Astrocyte of the spinal cord (primary cell): ENCODE data around the gene MYO1F.

Experiments
- DNase-seq: peaks from one replicate; pipeline ENCODE4 v3.0.0; 2011; ENCODE audit warnings: low read depth, low spot score
- H3K4me3 ChIP-seq: 2 replicates; pipeline ENCODE4 v1.5.1; 2011; ENCODE audit warnings: low read depth, mild to moderate bottlenecking, low read length, moderate library complexity
- CTCF ChIP-seq: IDR thresholded peaks from 2 replicates; pipeline ENCODE4 v1.5.1; 2012; ENCODE audit warnings: low read depth, mild to moderate bottlenecking, low read length, inconsistent platforms
- in situ Hi-C: cut with HindIII; loops from 2 replicates; pipeline ENCODE4 v1.10.0; 2017; ENCODE audit warnings: low sequenced_read_pairs

The MYO1F gene

GRCh38 chr19:8501981-8502380 lies 75.3 kb downstream of the MYO1F start:
- TF ChIP-seq CTCF, result no peak
- H3K4me3 ChIP-seq, result no peak overlapping the region
- in situ Hi-C loops, result no loop called here
- no peak for DNase-seq

- H3K4me3 ChIP-seq, result no peak overlapping the region
Measured at GRCh38 chr19:8501516-8501915, 75.7 kb downstream of the MYO1F start.

GRCh38 chr19:8500158-8500557 lies 77.1 kb downstream of the MYO1F start:
- TF ChIP-seq CTCF, result no peak
- in situ Hi-C loops, result no loop called here
- DNase-seq, result no peak
- H3K4me3 ChIP-seq, result no peak overlapping the region

More at GRCh38 chr19:8501516-8501915, 75.7 kb downstream of the MYO1F start:
- TF ChIP-seq CTCF, result no peak
- in situ Hi-C loops, result no loop called here
- DNase-seq, result no peak

GRCh38 chr19:8499048-8499833 lies 78.0 kb downstream of the MYO1F start:
- DNase-seq, result no peak
- in situ Hi-C loops, result no loop called here
- no peak overlapping the region for H3K4me3 ChIP-seq
- TF ChIP-seq CTCF, result no peak

- H3K4me3 ChIP-seq, result no peak overlapping the region
- no peak for TF ChIP-seq CTCF
- DNase-seq, result no peak
- in situ Hi-C loops, result no loop called here
Measured at GRCh38 chr19:8498295-8498694, 78.9 kb downstream of the MYO1F start.

DNA sequence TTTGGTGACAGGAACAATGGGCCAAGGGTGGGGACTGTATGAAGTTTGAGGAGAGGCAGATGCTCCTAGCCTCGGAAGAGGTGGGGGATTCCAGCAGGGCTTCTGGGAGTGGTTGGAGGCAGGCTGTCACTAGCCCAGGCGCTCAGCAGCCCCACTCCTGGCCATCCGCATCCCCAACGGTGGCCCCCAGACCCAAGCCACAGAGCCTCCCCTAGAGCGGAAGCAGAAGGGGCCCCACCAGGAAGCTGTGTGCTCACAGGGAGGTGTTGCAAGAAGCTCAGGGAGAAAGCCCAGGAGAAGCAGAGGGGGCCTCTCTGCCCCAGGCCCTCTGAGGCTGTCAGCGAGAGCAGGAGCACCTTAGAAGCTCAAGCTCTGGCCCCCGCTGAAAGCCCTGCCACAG lies 83.1 kb downstream of the MYO1F start:
- TF ChIP-seq CTCF, result no peak
- no peak overlapping the region for H3K4me3 ChIP-seq
- in situ Hi-C loops, result no loop called here
- no peak for DNase-seq
